DMS153 treated with DMSO at 0.1 percent for 48 hours (cell line): ENCODE results near the gene SNIP1.
A peak's percentile ranks its signal among the peaks of the same experiment; 100 is the strongest.
"Not testable (repeated sequence)": the region's sequence is repeated elsewhere in the genome, so short reads cannot be mapped to it uniquely, and the experiment has no call there.

ENCODE experiments used
- DNase-seq: peaks from one replicate; lab custom pipeline; 2025; ENCODE audit not compliant: unreplicated experiment; lab: John Stamatoyannopoulos, UW

The SNIP1 gene

GRCh38 chr1:37559957-37560379 is 5.9 kb upstream of the SNIP1 start:
- not testable (repeated sequence) for DNase-seq

GRCh38 chr1:37559080-37559479 is 5.0 kb upstream of the SNIP1 start:
- DNase-seq = no peak

DNA sequence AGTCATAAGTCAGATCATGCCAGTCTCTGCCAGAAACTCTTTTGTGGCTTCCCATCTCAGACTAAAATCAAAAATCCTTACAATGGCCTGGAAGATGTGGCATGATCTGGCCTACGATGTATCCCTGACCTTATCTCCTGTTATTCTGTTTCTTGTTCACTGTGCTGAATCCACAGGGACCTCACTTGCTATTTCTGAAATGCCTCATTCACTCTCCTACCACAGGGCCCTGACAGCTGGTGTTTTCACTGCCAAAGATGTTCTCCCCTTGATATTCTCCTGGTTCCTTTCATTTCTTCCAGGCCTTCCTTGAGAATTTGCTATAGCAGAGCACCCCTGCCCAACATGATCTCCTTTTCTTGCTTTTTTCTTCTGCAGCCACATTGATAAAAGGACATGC is 4.3 kb upstream of the SNIP1 start:
- no peak for DNase-seq

DNA sequence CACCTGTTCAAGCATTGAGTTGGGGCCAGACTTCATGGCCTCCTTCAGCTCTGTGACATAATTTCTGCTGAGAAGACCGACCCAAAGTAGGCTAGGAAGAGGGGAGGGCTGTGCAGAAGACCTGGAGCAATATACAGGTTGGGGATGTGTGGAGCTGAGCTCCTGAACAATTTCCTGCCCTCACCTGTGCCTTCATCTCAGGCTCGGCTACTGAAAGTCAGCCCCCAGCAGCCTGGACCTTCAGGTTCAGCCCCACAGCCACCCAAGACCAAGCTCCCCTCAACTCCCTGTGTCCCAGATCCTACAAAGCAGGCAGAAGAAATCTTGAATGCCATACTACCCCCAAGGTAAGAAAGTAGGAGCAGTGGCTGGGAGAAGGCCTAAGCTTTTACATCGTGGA is 3.3 kb upstream of the SNIP1 start:
- DNase-seq = no peak

DNA sequence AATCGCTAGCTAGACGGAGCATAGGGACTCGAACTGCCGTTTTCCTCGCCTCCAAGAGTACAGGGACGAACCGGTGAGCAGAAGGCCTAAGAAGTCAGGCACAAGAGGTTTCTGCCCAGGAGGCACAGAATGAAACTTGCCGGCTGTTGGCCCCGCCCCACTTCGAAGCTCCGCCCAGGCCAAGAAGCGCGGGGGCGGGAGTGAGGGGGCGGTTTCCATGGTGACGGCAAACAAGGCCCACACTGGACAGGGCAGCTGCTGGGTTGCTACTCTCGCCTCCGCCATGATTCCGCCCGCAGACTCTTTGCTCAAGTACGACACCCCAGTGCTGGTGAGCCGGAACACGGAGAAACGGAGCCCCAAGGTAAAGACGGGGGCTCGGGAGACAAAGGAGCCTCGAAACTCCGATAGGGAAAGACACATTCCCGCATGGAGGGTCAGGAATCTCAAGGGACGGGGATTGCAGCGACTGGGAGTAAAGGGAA is 2.7 kb upstream of the SNIP1 start, which contains the start of gene DNALI1:
Gene DNALI1 (plus strand): TSS at position 229 of the 485 bp plus-strand sequence. CDS start 55 bp downstream, at position 284.
- DNase-seq = peak; percentile 89

GRCh38 chr1:37553598-37553926 is 531 bp downstream of the SNIP1 start:
- DNase-seq = no peak

DNA sequence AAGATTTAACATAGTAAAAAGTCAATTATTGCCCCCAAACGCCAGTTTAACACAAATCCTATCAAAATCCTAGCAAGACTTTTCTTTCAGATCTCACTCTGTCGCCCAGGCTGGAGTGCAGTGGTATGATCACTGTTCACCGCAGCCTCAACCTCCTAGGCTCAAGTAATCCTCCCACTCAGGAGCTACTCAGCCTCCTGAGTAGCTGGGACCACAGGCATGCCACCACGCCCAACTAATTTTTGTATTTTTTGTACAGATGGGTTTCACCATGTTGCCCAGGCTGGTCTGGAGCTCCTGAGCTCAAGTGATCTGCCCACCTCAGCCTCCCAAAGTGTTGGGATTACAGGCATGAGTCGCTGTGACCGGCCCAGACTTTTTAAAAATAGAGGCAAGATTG is 4.8 kb downstream of the SNIP1 start:
- DNase-seq = no peak

GRCh38 chr1:37545019-37545418 is 9.1 kb downstream of the SNIP1 start:
- no peak for DNase-seq

DNA sequence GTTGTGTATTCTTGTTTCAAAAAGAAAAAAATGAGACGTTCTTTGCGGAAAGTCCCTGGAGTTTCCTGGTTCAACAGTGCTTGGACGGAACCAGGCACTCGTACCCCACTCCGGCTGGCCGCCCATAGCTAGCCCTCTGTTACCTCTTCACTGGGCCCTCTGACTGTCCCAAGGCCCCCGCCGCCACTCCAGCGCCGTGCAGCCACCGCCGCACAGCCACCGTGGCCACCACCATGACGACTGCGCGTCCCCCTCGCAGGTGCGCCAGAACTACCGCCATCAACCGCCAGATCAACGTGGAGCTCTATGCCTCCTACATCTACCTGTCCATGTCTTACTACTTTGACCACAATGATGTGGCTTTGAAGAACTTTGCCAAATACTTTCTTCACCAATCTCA is 9.6 kb downstream of the SNIP1 start:
- no peak for DNase-seq

GRCh38 chr1:37540036-37540785 is 13.9 kb downstream of the SNIP1 start:
- DNase-seq = no peak

GRCh38 chr1:37539154-37539553 is 14.9 kb downstream of the SNIP1 start:
- not testable (repeated sequence) for DNase-seq

DNA sequence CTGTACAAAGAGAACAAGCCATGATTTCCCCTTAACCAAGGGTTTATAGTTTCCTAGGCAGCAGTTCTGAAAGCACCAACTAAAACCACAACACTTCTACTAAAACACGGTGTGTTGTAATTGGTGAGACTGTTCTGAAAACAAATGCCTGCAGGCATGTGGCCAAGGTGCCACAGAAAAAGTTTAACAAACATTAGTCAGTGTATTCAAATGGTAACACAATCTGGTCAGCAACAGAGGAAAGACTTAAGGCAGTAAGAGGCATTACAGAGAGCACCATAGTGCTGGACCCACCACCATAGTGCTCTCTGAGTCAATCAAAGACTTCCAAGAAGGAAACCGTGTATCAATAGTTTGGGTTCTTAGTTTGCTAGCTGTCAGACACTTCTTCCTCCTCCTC is 16.7 kb downstream of the SNIP1 start:
- DNase-seq = no peak

DNA sequence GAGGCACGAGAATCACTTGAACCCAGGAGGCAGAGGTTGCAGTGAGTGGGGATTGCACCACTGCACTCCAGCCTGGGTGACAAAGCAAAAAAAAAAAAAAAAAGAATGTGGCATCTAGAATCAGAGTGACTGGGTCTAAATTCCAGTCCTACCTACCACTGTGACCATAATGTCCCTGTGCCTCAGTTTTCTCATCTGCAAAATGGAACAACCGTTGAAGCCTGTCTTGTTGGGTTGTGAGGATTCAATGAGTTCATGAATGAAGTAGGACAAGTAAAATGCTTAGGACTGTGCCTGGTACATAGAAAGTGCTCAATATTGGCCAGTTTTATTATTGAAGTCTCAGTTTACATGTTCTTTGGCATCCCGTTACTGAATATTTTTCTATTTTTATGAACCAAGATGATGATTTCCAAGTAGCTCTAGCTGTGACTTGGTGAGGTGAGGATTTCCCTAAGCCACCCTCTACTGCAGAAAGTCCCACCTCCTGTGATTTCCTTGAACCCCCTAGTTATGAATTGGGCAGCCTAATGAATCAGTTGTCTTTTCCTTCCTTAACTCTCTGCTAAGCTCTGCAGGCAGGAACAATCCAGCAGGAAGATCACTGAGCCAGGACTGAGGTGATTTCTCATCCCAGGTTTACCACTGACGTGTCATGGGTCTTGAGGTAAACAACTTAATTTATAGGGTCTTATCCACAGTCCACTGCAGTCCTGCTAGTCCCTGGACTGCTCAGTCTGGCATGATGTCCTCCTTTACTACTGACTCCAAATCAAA is 20.6 kb downstream of the SNIP1 start:
- DNase-seq = no peak

GRCh38 chr1:37532418-37533156 is 21.5 kb downstream of the SNIP1 start:
- not testable (repeated sequence) for DNase-seq

DNA sequence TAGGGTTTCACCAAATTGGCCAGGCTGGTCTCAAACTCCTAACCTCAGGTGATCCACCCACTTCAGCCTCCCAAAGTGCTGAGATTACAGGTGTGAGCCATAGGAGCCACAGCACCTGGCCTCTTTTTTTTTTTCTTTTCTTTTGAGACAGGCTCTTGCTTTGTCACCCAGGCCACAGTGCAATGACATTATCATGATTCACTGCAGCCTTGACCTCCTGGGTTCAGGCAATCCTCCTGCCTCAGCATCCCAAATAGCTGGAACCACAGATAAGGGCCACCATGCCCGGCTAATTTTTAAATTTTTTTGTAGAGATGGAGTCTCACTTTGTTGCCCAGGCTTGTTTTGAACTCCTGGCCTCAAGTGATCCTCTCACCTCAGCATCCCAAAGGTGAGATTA is 24.2 kb downstream of the SNIP1 start:
- DNase-seq = not testable (repeated sequence)

- no peak for DNase-seq
These were observed 34.5 kb downstream of the SNIP1 start for GRCh38 chr1:37519613-37520012.

- not testable (repeated sequence) for DNase-seq
These were observed 35.2 kb downstream of the SNIP1 start for GRCh38 chr1:37518929-37519328.

GRCh38 chr1:37518241-37518640 is 35.9 kb downstream of the SNIP1 start:
- DNase-seq = not testable (repeated sequence)

DNA sequence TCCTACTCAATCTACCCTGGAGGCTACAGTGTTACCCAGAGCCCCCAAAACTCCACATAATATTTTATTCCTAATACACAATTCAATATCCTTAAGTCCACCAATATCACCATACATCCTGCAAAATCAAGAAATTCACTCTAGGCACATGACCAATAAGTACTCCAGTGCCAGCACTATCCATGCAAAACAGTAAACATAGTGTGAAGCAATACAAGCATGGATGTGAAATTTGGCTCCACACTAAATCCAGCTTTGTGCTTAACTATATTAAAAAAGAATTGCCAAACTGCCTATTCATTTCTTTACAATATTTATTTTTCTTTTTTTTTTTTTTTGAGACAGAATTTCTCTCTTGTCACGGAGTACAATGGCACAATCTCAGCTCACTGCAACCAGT is 36.5 kb downstream of the SNIP1 start:
- DNase-seq = no peak

DNA sequence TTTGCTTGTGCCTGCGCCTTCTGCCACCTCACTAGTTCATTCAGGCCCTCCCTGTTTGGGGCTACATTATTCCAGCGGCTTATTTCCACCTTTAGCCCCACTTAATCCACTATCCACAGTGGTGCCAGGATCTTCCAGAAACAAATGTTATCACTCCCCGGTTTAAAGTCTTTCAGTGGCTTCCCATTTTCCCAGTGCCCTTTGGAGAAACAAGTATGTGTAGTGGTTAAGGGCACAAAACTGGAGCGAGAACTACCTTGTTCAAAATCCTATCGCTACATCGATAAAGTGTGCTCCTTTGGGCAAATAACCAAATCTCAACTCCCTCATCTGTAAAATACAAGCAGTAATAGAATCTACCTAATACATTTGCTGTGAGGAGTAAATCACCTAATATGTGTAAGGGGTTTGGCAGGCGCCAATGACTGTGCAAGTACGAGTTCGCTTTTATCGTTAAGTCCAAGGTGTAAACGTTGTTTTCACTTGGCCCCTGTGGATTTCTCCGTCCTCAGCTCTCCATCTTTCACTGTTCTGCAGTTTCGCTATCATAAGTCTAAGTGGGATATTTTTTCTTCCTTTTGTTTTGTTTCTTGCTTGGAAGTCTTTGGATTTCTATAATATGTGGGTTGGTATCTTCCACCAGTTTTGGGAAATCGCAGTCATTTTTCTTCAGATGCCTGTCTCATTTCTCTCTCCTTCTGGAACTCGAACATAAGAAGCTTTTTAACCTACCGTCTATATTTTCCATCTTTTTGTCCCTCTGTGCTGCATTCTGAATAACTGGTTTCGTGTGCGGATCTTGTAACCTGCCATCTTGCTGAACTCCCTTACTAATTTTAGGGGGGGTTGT is 38.7 kb downstream of the SNIP1 start:
- no peak for DNase-seq
